ENCODE data around the gene ST8SIA2.

Gene ST8SIA2

DNA sequence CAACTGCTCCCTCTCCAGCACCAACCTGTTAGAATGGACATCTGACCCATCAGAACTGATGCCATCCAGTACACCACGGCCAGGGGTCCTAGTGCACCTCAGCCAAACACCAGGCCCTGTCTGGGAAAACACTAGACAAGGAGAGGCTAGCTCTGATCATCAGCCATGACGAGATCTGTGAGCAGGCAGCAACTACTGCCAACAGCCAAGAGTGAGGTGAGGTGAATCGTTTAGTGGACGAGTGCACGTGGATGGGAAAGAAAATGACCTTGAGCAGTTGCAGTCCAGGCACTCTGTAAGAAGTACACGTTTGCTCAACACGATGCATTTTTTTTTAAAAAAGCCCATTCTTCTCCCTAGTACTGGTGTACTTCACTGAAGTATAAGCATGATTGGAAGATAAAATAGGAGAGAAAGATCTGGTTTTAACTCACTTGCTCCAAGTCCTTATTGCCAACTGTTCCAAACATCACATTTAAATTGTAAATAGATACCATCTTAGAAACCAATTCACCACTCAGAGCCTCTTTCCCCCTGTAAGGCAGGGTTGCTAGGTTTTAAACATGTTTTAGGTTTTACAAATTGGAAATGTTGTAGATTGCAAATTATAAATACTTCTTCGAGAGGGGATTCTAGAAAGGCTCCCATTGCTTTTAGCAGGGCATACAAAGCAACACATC, 5.7 kb downstream of the ST8SIA2 start:
- no peak overlapping the region for H3K27ac ChIP-seq
- TF ChIP-seq, protein P1, sequence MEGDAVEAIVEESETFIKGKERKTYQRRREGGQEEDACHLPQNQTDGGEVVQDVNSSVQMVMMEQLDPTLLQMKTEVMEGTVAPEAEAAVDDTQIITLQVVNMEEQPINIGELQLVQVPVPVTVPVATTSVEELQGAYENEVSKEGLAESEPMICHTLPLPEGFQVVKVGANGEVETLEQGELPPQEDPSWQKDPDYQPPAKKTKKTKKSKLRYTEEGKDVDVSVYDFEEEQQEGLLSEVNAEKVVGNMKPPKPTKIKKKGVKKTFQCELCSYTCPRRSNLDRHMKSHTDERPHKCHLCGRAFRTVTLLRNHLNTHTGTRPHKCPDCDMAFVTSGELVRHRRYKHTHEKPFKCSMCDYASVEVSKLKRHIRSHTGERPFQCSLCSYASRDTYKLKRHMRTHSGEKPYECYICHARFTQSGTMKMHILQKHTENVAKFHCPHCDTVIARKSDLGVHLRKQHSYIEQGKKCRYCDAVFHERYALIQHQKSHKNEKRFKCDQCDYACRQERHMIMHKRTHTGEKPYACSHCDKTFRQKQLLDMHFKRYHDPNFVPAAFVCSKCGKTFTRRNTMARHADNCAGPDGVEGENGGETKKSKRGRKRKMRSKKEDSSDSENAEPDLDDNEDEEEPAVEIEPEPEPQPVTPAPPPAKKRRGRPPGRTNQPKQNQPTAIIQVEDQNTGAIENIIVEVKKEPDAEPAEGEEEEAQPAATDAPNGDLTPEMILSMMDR (conservative IDR thresholded peaks at IDR 0.05), result no peak
- TF ChIP-seq ZFX (IDR thresholded peaks at IDR 0.05), result no peak

DNA sequence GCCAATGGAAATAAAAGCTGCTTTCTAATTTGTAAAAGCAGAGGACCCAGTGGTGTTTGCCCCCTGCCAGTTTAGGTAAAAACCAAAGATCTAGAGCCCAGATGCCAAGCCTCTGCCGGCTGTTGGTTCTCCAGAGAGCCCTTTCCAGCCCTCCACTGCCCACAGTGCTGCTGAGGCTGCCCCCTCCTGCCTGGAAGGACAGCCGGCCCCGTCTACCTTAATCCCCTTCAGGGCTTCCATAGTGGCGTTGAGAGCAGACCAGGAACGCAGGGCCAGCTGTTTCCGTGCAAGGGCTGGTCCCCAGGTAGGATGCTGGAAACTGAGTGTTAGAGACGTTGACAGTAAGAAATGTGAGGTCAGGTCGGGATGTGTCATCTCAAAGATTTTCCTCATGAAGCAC, 6.9 kb downstream of the ST8SIA2 start:
- TF ChIP-seq ZFX (IDR thresholded peaks at IDR 0.05), result no peak
- TF ChIP-seq, protein P1 (conservative IDR thresholded peaks at IDR 0.05), result no peak
- no peak overlapping the region for H3K27ac ChIP-seq

DNA sequence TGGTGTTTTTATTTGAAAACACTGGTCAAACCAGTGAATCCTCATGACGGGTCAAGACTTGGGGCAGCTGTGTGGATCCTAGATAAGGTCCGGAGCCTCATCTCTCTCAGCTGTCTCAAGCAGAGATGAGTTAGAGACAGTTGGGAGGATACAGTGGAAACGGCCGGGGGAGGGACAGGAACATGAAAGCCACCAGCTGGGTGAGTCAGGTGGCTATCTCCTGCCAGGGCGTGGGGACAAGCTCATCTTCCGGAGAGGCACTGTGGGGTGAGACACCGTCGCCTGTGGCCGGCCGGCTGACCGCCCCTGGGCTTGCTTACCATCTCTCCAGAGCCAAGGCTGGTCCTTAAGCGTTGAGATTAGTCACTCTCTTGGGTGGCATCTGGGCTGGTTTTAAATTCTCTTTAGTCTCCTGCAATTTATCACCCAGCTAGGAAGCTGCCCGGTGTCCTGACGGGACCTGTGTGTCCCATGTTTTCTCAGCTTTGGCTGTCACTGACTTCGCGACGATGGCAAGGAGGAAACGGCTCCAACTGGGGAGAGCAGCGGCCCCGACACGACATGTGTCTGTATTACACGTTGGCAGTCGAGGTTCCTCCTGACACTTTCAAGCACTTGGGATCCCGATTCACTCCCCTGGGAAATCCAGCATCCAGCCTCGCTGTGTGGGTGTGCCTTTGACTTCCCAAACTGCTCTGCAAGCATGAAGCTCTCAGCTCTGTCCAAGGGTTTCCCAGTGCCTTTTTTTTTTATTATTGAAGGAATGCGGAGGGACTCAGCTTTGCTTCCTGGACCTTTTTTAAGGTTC, 7.5 kb downstream of the ST8SIA2 start:
- TF ChIP-seq, protein P1 (conservative IDR thresholded peaks at IDR 0.05), result no peak
- no peak for TF ChIP-seq ZFX (IDR thresholded peaks at IDR 0.05)
- no peak overlapping the region for H3K27ac ChIP-seq

DNA sequence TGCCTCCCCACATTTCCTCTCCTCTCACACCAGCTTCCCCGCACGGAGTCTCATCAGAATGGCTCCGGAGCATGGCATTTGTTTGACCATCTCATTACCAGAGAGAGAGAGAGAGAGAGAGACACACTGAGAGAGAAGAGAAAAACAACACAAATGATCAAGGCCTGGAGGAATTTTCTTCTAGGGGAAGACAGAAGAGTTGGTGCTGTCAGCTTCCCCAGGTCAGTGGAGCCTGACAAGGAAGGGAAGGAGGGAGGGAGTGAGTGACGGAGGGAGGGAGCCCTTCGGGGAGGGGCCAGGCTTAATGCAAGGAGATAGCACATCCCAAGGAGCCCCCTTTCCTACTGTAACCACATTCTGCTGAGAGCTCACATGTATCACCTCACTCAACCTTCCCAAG, 9.1 kb downstream of the ST8SIA2 start:
- H3K27ac ChIP-seq, result no peak overlapping the region
- TF ChIP-seq, protein P1 (conservative IDR thresholded peaks at IDR 0.05), result no peak
- TF ChIP-seq ZFX (IDR thresholded peaks at IDR 0.05), result no peak

DNA sequence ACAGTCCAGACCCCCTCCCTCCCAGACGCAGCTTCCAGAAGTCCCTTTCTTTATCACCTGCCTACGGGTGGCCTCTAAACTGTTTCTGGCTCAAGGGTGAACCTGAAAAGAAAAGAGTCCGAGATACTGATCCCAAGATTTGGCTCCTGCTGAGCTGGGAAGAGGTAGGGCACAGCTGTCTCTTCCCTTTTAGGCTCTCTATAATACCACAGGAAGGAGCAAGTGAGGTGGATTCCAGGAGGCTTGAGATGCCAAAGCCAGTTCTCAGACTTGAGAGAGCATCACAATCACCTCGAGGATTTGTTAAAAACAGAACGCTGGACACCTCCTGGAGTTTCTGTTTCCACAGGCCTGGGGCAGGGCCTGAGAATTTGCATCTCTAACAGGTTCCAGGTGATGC, 12.3 kb downstream of the ST8SIA2 start:
- H3K27ac ChIP-seq, result no peak overlapping the region
- TF ChIP-seq ZFX (IDR thresholded peaks at IDR 0.05), result no peak
- TF ChIP-seq, protein P1 (conservative IDR thresholded peaks at IDR 0.05), result no peak

DNA sequence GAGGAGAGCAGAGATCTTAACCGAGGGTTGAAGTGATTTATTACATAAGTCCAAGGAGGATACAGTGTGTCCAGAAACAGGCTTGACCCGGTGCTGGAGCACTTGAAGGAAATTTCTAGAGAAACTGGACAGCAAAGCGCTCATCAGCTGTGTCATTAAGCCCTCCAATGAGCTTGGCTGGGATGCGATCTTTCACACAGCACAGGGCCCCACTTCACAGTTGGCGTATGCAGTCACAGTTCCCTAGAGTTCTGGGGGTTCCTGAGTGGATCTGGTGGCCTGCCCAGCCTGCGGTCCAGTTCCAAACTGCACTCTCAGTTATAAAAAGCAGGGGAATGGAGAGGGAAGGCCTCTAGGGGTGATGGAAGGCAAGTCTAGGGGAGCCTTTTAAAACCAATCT, 13.6 kb downstream of the ST8SIA2 start:
- H3K27ac ChIP-seq, result no peak overlapping the region
- TF ChIP-seq, protein P1 (conservative IDR thresholded peaks at IDR 0.05), result no peak
- TF ChIP-seq ZFX (IDR thresholded peaks at IDR 0.05), result no peak

DNA sequence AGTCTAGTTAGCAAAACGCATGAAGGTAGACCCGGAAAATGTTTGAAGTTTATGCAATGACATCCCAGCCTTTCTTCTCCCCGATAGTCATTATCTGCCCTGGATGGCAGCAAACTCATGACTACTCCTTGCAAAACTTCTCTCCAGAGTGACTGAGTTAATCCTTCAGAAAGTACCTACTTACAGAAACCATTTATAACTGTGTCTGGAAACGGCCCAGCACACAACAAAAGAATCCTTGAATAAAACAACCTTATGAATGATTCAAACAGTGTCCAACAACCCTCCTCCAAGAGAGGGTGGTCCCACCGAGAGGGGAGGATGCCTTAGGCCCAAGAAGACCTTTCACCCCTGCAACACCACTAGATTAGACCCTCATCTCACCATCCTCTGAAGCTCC, 14.2 kb downstream of the ST8SIA2 start:
- H3K27ac ChIP-seq, result no peak overlapping the region
- TF ChIP-seq, protein P1 (conservative IDR thresholded peaks at IDR 0.05), result no peak
- no peak for TF ChIP-seq ZFX (IDR thresholded peaks at IDR 0.05)

Measured in C4-2B (cell line).